ENCODE data around the gene CLASP1. TPM values are rescaled to one million over a fixed set of nuclear protein-coding genes. Genes with fewer than 3 reads are reported as not detected.

The CLASP1 gene
- total RNA-seq, 1 donor: 46.0 TPM

GRCh38 chr2:121498731-121499130, 150.5 kb downstream of the CLASP1 start:
- Histone ChIP-seq H3K79me2 (ENCODE audit: insufficient read depth, low read length) (peaks cover 6% of the 10 kb centered on the region), H3K36me3 (ENCODE audit: insufficient read depth, low read length) (no peaks in the 10 kb centered on the region), H3K27me3 (ENCODE audit: insufficient read depth, low read length) (no peaks in the 10 kb centered on the region), H2AFZ (ENCODE audit: low read length) (no peak overlapping the region), H3K4me3 (ENCODE audit: insufficient read depth, low read length) (no peak overlapping the region), H4K20me1 (ENCODE audit: insufficient read depth, low read length) (no peaks in the 10 kb centered on the region), H3K9me3 (ENCODE audit: low read depth, low read length) (no peaks in the 10 kb centered on the region), H3K4me1 (ENCODE audit: insufficient read depth, low read length) (peaks cover 33% of the 10 kb centered on the region), H3K4me2 (ENCODE audit: insufficient read depth, low read length) (no peak overlapping the region), H3K27ac (ENCODE audit: low read depth, low read length) (no peak overlapping the region)
- no peak for DNase-seq (ENCODE audit: insufficient read length, low spot score, missing footprints)
- TF ChIP-seq CTCF (IDR thresholded peaks at IDR 0.05; ENCODE audit: extremely low read depth, low read depth, low read length): no peak

GRCh38 chr2:121492409-121492808, 156.9 kb downstream of the CLASP1 start:
- no peak for DNase-seq (ENCODE audit: insufficient read length, low spot score, missing footprints)
- H4K20me1 ChIP-seq (ENCODE audit: insufficient read depth, low read length): no peaks in the 10 kb centered on the region
- H3K4me2 ChIP-seq (ENCODE audit: insufficient read depth, low read length): no peak overlapping the region
- H3K36me3 ChIP-seq (ENCODE audit: insufficient read depth, low read length): no peaks in the 10 kb centered on the region
- H3K9me3 ChIP-seq (ENCODE audit: low read depth, low read length): no peaks in the 10 kb centered on the region
- no peaks in the 10 kb centered on the region for H3K27me3 ChIP-seq (ENCODE audit: insufficient read depth, low read length)
- H3K4me1 ChIP-seq (ENCODE audit: insufficient read depth, low read length): peaks cover 6% of the 10 kb centered on the region
- no peak overlapping the region for H3K27ac ChIP-seq (ENCODE audit: low read depth, low read length)
- no peak overlapping the region for H3K4me3 ChIP-seq (ENCODE audit: insufficient read depth, low read length)
- H3K79me2 ChIP-seq (ENCODE audit: insufficient read depth, low read length): peaks cover 24% of the 10 kb centered on the region
- no peak for TF ChIP-seq CTCF (IDR thresholded peaks at IDR 0.05; ENCODE audit: extremely low read depth, low read depth, low read length)
- H2AFZ ChIP-seq (ENCODE audit: low read length): no peak overlapping the region

GRCh38 chr2:121491518-121491917, 157.7 kb downstream of the CLASP1 start:
- peaks cover 6% of the 10 kb centered on the region for H3K4me1 ChIP-seq (ENCODE audit: insufficient read depth, low read length)
- no peak overlapping the region for H3K4me3 ChIP-seq (ENCODE audit: insufficient read depth, low read length)
- no peak for DNase-seq (ENCODE audit: insufficient read length, low spot score, missing footprints)
- H3K27ac ChIP-seq (ENCODE audit: low read depth, low read length): peak overlapping the region; percentile 15
- no peaks in the 10 kb centered on the region for H3K27me3 ChIP-seq (ENCODE audit: insufficient read depth, low read length)
- no peak for TF ChIP-seq CTCF (IDR thresholded peaks at IDR 0.05; ENCODE audit: extremely low read depth, low read depth, low read length)
- H2AFZ ChIP-seq (ENCODE audit: low read length): no peak overlapping the region
- no peaks in the 10 kb centered on the region for H3K9me3 ChIP-seq (ENCODE audit: low read depth, low read length)
- H3K4me2 ChIP-seq (ENCODE audit: insufficient read depth, low read length): no peak overlapping the region
- H4K20me1 ChIP-seq (ENCODE audit: insufficient read depth, low read length): no peaks in the 10 kb centered on the region
- peaks cover 26% of the 10 kb centered on the region for H3K79me2 ChIP-seq (ENCODE audit: insufficient read depth, low read length)
- H3K36me3 ChIP-seq (ENCODE audit: insufficient read depth, low read length): no peaks in the 10 kb centered on the region

GRCh38 chr2:121490584-121491133, 158.6 kb downstream of the CLASP1 start:
- Histone ChIP-seq H3K4me1 (ENCODE audit: insufficient read depth, low read length) (peaks cover 10% of the 10 kb centered on the region), H3K36me3 (ENCODE audit: insufficient read depth, low read length) (no peaks in the 10 kb centered on the region), H3K9me3 (ENCODE audit: low read depth, low read length) (no peaks in the 10 kb centered on the region), H2AFZ (ENCODE audit: low read length) (no peak overlapping the region), H3K4me2 (ENCODE audit: insufficient read depth, low read length) (no peak overlapping the region), H4K20me1 (ENCODE audit: insufficient read depth, low read length) (no peaks in the 10 kb centered on the region), H3K4me3 (ENCODE audit: insufficient read depth, low read length) (no peak overlapping the region), H3K27me3 (ENCODE audit: insufficient read depth, low read length) (no peaks in the 10 kb centered on the region), H3K27ac (ENCODE audit: low read depth, low read length) (peak overlapping the region; percentile 7), H3K79me2 (ENCODE audit: insufficient read depth, low read length) (peaks cover 26% of the 10 kb centered on the region)
- DNase-seq (ENCODE audit: insufficient read length, low spot score, missing footprints): no peak
- no peak for TF ChIP-seq CTCF (IDR thresholded peaks at IDR 0.05; ENCODE audit: extremely low read depth, low read depth, low read length)

All from osteoblast (primary cell).